ENCODE results near the gene COQ8A.
"Not testable (repeated sequence)": the region's sequence is repeated elsewhere in the genome, so short reads cannot be mapped to it uniquely, and the experiment has no call there.

- TF ChIP-seq CTCF, POLR2A, EP300 (IDR thresholded peaks at IDR 0.05): not testable (repeated sequence)
These were observed 15.8 kb downstream of the COQ8A start for GRCh38 chr1:226955857-226956256.

Data from stomach (tissue), 4 donors.